ENCODE measurements around the gene SLC24A3.

GRCh38 chr20:19577692-19578091 is 365.2 kb downstream of the SLC24A3 start:
- no peak for TF ChIP-seq CTCF (conservative IDR thresholded peaks at IDR 0.05; ENCODE audit: low read depth, low read length)
- TF ChIP-seq EZH2 (IDR thresholded peaks at IDR 0.05; ENCODE audit: borderline replicate concordance, low read depth, low read length, poor library complexity, severe bottlenecking) = no peak
